Keratinocyte (primary cell): ENCODE measurements around the gene INTU.
"Not testable (repeated sequence)": the region's sequence is repeated elsewhere in the genome, so short reads cannot be mapped to it uniquely, and the experiment has no call there.

Source experiments
- CTCF ChIP-seq, 3 experiments: IDR thresholded peaks in 1 of 3; conservative IDR thresholded peaks in 1 of 3; optimal IDR thresholded peaks in 1 of 3; 2 replicates in 2 of 3; 3 replicates in 1 of 3; pipeline versions ENCODE3 to v1.5.1; 2011; ENCODE audit warnings: low read length in 3 of 3, mild to moderate bottlenecking in 3 of 3, moderate library complexity in 2 of 3, control low read depth in 1 of 3, inconsistent platforms in 1 of 3; ENCODE audit not compliant: insufficient read depth in 2 of 3; ENCODE audit errors: extremely low read depth in 1 of 3
- EZH2 ChIP-seq: IDR thresholded peaks from one replicate; pipeline ENCODE4 v1.6.1; 2012; ENCODE audit warnings: inconsistent platforms, mild to moderate bottlenecking, low read length, moderate library complexity

GRCh38 chr4:127586496-127586895 lies 46.3 kb upstream of the INTU start:
- not testable (repeated sequence) for TF ChIP-seq EZH2; CTCF (optimal IDR thresholded peaks at IDR 0.05 in 1 of 3, IDR thresholded peaks at IDR 0.05 in 1 of 3, conservative IDR thresholded peaks at IDR 0.05 in 1 of 3; ENCODE audit: extremely low read depth in 1 of 3, insufficient read depth in 2 of 3, low read length in 3 of 3)
